Fibroblast of mammary gland (primary cell): ENCODE measurements around the gene SHMT2.
"Not testable (repeated sequence)": the region's sequence is repeated elsewhere in the genome, so short reads cannot be mapped to it uniquely, and the experiment has no call there.

ENCODE experiments used
- DNase-seq: peaks from one replicate; pipeline ENCODE4 v3.0.0-alpha.2; 2010; ENCODE audit warnings: low read depth
- H3K4me3 ChIP-seq: 2 replicates; pipeline ENCODE4 v1.5.1; 2011; ENCODE audit warnings: low read depth, mild to moderate bottlenecking, low read length, moderate library complexity; ENCODE audit not compliant: control insufficient read depth
- CTCF ChIP-seq: conservative IDR thresholded peaks from 2 replicates; pipeline ENCODE4 v1.5.1; 2011; ENCODE audit warnings: low read depth, low read length, inconsistent platforms; ENCODE audit not compliant: control insufficient read depth, insufficient read depth

SHMT2 gene

GRCh38 chr12:57263096-57263495 is 33.6 kb downstream of the SHMT2 start:
- H3K4me3 ChIP-seq: no peak overlapping the region
- DNase-seq: no peak

GRCh38 chr12:57266681-57267080 is 37.2 kb downstream of the SHMT2 start:
- TF ChIP-seq CTCF: no peak
- H3K4me3 ChIP-seq: no peak overlapping the region
- DNase-seq: no peak

More at GRCh38 chr12:57263096-57263495, 33.6 kb downstream of the SHMT2 start:
- TF ChIP-seq CTCF: no peak

GRCh38 chr12:57268264-57268663 is 38.8 kb downstream of the SHMT2 start:
- DNase-seq: peak; percentile 57
- H3K4me3 ChIP-seq: no peak overlapping the region
- no peak for TF ChIP-seq CTCF

- DNase-seq: no peak
- no peak overlapping the region for H3K4me3 ChIP-seq
- no peak for TF ChIP-seq CTCF
Observed at GRCh38 chr12:57270966-57271470, 41.5 kb downstream of the SHMT2 start.

GRCh38 chr12:57272337-57273151 is 43.0 kb downstream of the SHMT2 start:
- TF ChIP-seq CTCF: no peak

GRCh38 chr12:57273516-57273915 is 44.0 kb downstream of the SHMT2 start:
- DNase-seq: no peak
- TF ChIP-seq CTCF: no peak
- no peak overlapping the region for H3K4me3 ChIP-seq

More at GRCh38 chr12:57272337-57273151, 43.0 kb downstream of the SHMT2 start:
- H3K4me3 ChIP-seq: no peak overlapping the region
- peak; percentile 38 for DNase-seq

- not testable (repeated sequence) for DNase-seq, H3K4me3 ChIP-seq
Observed at GRCh38 chr12:57276233-57276632, 46.7 kb downstream of the SHMT2 start.
